Measurements from ENCODE around the gene TMEM45B.
"Not testable (repeated sequence)": the region's sequence is repeated elsewhere in the genome, so short reads cannot be mapped to it uniquely, and the experiment has no call there.

The TMEM45B gene

DNA sequence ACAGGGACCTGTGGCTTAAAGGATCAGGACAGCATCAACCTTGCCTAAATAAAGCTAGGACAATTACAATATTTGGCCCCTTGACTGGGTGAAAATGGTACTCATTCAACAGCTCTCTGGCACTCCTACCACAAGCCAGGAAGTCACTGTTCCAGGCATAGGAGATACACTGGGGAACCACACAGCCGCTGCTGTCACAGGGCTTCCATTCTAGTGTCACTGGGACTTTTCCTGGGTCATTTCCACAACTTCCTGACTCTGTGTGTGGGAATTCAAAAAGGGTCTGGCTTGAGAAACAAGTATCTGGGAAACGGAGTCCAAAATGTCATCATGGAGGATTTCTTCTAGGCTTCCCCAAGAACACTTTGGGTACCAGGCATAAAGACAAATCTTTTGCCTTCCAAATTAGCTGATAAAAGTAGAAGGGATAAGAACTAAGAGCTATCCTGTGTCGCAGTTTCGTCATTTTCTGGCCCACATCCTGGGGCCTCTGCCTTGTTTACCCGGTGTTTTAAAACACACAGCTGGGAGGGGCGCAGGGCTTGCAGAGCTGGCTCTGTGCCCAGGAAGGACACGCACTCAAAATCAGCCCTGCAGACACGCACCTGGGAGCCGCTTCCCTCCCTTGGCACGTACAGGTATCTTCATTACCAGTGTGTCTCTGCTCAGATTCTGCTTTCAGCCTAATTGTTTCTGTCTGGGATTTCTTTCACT, 38.0 kb downstream of the TMEM45B start:
- DNase-seq, result peak in 1 of 2 experiments; percentile 10

- DNase-seq, result no peak
These were observed 38.7 kb downstream of the TMEM45B start for GRCh38 chr11:129854232-129854805.

DNA sequence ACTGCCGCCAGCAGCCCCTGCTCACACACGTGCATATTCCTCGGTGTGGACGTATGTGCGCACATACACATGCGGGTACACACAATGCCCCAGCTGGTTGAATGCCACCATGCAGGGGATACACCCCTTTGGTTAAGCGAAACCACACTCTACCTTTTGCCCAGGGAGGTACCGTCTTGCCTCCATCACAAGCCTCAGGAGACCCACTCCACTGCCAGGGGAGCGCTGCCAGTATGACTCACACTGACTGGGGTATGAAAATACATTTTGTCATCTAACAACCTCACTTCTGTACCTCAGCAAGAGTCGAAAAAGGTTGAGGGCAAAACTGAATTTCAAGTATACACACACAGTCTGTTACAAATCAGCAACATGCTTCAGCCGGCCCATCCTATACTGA, 39.4 kb downstream of the TMEM45B start:
- no peak for DNase-seq

DNA sequence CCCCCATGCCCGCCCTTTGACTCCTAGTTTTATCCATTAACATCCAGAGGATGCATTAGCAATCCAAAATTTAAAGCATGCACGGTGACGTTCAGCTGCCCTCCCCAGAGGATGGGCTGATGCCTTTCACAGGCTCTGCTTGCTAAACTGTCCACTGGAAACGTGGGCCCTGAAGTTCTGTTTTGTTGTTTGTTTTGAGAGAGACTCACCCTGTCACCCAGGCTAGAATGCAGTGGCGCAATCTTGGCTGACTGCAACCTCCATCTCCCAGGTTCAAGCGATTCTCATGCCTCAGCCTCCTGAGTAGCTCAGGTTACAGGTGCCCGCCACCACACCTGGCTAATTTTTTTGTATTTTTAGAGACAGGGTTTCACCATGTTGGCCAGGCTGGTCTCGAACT, 40.4 kb downstream of the TMEM45B start:
- no peak for DNase-seq

- DNase-seq, result no peak
These were observed 46.3 kb downstream of the TMEM45B start for GRCh38 chr11:129861702-129862522.

GRCh38 chr11:129864811-129865210, 49.2 kb downstream of the TMEM45B start:
- no peak for DNase-seq

- DNase-seq, result no peak
These were observed 50.1 kb downstream of the TMEM45B start for GRCh38 chr11:129865701-129866100.

GRCh38 chr11:129866311-129866710, 50.7 kb downstream of the TMEM45B start:
- no peak for DNase-seq

DNA sequence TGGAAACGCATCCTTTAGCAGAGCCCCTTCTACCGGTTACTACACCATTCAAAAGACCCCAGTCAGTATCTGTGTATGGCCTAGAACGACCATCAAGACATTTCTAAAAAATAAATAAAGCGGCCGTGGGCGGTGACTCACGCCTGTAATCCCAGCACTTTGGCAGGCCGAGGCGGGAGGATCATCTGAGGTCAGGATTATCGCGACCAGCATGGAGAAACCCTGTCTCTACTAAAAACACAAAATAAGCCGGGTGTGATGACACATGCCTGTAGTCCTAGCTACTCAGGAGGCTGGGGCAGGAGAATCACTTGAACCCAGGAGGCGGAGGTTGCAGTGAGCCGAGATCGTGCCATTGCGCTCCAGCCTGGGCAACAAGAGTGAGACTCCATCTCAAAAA, 53.0 kb downstream of the TMEM45B start:
- not testable (repeated sequence) for DNase-seq

DNA sequence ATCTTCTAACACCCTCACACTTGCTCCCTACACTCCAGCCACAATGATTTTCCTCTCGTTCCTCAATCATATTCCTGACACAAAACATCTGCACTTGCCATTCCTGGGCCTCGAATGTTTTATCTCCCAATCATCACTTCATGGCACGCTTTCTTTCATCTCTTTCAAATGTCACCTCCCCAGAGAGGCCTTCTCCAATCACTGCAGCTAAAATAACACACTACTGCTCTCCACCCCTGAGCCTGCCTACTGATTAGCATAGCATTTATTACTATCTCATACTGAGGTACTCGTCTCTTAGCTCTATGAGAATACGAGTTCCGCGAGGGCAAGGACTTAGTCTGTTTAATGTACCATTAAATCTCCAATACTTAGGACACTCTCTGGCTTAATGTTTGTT, 56.3 kb downstream of the TMEM45B start:
- no peak for DNase-seq

DNA sequence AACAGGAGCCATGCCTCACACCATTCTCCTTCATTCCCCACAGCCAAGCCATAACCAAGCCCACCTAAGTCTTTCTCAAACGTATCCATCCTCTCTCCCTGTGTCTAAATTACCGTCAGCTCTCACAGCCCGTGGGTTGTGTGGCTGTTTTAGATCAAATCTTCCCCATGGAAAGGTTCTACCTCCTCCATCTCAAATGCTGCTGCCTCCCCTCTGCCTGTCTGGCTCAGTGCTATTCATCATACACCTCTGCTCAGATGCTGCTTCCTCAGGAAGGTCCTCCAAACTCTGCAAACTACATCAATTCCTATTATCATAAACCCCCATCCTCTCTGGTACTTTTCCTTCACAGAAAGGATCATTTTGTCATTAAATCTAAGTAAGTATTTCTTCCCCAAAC, 64.7 kb downstream of the TMEM45B start:
- no peak for DNase-seq

DNA sequence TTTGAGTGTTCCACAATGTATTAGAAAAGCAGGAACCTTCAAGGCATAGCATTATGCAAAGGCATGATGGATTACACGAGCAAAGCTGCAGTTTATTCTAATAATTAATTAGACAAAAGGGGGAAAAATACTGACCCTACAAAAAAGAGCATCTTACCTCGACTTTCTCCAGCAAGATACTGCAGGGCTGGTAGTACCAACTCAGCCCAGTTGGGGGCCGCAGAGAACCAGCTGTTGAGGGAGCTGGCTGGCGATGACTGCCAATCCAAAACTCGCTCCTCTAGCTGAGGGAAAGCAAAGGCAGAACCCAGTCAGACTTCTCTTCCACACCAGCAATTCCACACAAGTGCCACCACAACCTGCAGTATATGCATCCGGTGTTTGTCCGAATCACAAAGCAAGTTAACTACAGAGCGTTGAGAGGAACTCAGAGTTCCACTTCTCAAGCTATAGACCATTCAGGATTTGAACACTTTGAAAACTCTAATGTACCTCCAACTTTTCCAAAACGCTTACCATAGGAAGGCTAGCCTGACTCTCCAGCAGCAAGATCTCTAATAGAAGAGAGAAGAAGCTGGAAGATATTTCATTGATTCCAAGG, 66.0 kb downstream of the TMEM45B start:
- peak in 1 of 2 experiments; percentile 24 for DNase-seq

DNA sequence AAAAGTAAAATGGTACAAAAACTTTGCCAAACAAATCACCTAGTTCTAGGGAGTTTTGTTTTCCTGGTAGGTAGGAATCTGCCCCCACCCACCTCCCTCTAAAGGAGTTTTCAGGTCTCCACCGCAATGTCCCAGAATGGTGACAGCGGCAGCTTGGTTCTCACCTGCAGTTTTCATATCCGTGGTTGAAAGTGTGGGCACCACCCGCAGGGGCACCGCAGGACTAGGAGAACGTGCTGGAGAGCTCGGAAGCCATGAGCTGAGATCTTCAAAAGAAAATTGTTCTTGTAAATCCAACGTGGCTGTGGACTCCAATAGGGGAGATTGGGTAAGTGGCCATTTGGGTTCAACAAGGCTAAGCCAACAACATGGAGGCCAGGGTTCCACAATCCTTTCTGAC, 68.9 kb downstream of the TMEM45B start:
- no peak for DNase-seq

DNA sequence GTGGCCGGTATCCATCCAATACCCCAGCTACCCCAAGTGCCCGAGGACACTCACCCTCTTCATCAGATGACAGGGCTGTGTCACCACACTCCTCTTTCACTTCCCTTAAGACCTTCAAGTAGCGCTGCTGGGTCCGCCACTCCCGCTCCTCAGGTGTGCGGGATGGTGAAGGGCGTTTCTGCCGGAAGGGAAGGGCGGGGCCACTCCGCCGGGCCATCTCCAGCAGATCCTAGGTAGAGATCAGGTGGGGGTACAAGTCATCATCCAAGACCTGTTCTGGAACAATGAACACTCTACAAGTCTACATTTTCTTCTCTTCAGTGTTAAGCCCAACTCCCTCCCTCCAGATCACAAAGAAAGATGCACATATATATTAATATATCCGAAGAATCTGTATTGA, 69.7 kb downstream of the TMEM45B start:
- DNase-seq, result no peak

- DNase-seq, result no peak
These were observed 72.8 kb downstream of the TMEM45B start for GRCh38 chr11:129888451-129888850.

DNA sequence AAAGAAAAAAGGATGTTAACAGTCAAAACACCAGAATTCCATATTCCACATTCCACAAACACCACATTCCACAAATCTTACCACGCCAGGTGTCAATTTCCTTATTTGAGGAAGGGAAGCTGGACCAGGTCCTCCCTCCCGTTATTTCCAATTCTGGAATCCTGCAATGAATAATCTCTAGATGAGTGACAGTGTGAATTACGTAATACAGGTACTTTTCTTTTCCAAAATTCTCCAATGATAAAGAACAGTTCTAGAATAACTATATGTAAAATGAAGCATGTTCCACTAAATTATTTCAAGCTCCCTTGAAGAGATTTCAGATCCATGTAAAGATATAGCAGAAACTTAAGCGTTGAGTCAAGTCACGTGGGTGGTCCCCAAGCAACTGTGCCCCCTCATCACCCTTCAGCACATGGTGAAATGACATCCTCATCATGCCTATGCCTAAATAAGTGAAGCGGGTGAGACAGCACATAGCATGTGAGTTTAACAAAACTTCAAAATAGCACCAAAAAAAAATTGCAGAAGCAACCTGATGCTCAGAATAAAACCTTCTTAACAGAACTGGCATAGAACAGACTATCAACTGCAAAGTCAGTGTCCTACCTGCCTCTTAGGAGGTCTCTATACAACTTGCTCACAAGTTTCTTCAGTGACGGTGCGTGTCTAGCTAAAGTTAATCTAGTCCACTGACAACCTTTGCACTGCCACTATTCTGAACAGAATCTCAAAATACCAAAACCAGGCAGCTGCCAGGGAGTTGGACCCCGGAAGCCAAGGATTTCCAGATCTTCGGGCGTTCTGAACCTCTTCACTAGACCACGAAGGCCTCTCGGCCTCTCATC, 78.9 kb downstream of the TMEM45B start:
- DNase-seq, result no peak

DNA sequence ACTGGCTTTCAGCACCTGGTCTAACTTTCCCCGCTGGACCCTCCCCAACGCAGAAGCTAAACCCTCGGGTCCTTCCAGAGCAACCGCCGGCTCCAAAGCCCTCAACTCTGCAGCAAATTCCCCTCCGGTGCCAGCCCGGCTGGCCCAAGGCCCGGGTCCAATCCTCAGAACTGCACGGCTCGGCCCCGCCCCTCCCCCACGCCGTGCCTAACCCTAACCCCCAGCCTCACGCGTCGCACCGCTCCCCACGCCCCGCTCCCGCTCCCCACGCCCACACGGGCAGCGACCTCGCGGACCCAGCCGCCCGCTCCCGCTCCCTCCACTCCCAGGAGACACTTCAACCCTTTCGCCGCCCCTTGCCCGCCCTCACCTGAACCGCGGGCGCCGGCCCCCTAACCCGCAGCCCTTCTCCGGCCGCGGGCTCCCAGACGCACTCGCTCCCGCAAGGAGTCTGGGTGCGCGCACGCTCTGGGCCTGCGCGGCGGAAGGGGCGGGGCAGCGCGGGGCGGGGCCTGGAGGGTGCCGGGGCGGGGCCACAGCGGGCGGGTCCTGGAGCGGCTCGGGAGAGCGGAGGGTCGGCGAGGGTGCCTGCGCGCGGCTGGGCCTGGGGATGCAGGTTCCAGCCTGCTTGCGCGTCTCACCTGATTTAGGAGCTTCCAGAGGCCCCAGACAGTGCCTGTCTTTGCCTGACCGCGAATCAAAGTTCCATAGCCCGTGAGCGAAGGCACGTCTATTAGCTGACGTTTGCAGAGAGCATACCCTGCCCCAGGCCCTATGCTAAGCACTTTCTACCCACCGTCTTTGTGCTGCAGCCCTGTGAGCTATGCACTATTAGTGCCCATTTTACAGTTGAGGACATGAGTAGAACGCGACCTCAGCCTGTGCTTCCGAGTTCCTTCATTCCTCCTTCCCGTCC, 79.7 kb downstream of the TMEM45B start, which contains the start of gene NFRKB:
Gene NFRKB, minus strand, starts transcription at position 453 of the 916 bp plus-strand sequence. CDS start 2,729 bp downstream, outside the sequence.
- DNase-seq, result peak; percentile 59 to 70

DNA sequence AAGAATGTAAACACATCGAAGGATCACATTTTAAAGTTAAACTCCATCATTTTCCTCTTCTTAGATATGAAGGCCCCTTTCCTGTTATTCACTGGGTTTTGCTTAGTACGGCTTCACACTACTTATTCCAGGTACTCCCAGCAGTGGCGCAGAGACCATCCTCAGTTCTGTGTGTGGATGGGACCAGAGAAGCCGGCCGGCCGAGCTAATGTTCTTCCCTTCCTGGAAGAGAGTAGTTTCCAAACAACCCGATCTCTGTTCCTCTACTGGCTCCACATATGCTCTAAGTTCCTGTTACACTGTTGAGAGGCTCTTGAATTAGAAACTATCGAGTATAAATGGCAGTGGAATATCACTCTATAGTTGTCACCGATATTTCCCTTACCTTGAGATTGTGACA, 80.4 kb downstream of the TMEM45B start:
- no peak for DNase-seq

GRCh38 chr11:129905402-129905801, 89.8 kb downstream of the TMEM45B start:
- DNase-seq, result no peak

All from NCI-H524 (cell line).